ENCODE measurements around the gene HJV. TPM values are rescaled to one million over a fixed set of nuclear protein-coding genes. Genes with fewer than 3 reads are reported as not detected.

The HJV gene
- total and polyA plus RNA-seq, 2 of the 8 experiments (the other 6 are each of a cell fraction or from before 2014, with no cell fraction given): 0.32 to 0.70 TPM

DNA sequence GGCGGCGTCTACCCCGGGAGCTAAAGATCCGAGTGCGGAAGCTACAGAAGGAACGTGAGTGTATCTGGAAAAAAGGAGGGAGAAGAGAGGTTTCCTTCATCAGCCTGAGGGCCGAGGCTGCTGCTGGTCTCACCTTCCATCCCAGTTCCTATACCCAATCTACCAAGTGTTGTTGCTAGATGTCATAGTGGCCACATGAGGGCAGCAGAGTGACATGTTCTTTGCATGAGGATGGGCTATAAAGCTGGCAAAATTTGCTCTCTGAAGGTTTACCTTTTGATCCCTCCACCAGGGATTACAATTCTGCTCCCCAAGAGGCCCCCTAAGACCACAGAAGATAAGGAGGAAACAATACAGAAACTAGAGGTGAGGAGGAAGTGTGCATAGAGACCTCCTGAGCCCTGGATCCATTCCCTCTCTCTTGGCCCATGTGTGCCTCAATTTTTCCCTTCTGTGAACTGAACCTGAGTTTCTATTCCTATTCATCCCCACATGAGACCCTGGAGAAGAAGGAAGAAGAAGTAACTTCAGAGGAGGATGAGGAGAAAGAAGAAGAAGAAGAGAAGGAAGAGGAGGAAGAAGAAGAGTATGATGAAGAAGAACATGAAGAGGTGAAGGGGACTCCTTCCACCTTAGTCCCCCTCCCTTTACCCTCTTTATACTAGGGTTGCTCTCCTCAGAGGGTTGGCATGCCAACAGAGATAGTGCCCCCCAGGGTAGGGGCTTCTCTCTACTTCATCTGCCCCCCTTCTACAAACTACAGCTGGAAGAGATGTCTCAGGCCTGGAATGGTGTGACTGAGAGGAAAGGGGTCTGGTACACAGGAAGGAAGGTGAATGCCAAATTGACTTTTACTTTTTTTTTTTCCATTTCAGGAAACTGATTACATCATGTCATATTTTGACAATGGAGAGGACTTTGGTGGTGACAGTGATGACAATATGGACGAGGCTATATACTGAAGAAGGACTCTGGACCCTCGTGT lies 43.8 kb downstream of the HJV start (continued):
- TF ChIP-seq, protein P1, sequence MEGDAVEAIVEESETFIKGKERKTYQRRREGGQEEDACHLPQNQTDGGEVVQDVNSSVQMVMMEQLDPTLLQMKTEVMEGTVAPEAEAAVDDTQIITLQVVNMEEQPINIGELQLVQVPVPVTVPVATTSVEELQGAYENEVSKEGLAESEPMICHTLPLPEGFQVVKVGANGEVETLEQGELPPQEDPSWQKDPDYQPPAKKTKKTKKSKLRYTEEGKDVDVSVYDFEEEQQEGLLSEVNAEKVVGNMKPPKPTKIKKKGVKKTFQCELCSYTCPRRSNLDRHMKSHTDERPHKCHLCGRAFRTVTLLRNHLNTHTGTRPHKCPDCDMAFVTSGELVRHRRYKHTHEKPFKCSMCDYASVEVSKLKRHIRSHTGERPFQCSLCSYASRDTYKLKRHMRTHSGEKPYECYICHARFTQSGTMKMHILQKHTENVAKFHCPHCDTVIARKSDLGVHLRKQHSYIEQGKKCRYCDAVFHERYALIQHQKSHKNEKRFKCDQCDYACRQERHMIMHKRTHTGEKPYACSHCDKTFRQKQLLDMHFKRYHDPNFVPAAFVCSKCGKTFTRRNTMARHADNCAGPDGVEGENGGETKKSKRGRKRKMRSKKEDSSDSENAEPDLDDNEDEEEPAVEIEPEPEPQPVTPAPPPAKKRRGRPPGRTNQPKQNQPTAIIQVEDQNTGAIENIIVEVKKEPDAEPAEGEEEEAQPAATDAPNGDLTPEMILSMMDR (IDR thresholded peaks at IDR 0.05; ENCODE audit: control extremely low read depth in 1 of 3, insufficient read depth in 1 of 3, low read depth in 1 of 3, low read length in 3 of 3): peak; percentile 44 to 90 (median 89)
- TF ChIP-seq CREB1 (IDR thresholded peaks at IDR 0.05): peak; percentile 42; the same call in 1 of the 2 replicates
- no peak for TF ChIP-seq EGR1 (IDR thresholded peaks at IDR 0.05; ENCODE audit: borderline replicate concordance, low read depth, low read length)
- TF ChIP-seq SP1 (IDR thresholded peaks at IDR 0.05; ENCODE audit: low read depth, low read length): no peak
- TF ChIP-seq CHD1 (IDR thresholded peaks at IDR 0.05; ENCODE audit: low read depth, low read length): no peak
- TF ChIP-seq CEBPB (IDR thresholded peaks at IDR 0.05; ENCODE audit: low read depth, low read length): no peak
- TF ChIP-seq NANOG (IDR thresholded peaks at IDR 0.05; ENCODE audit: insufficient read depth, low read depth, low read length, poor library complexity, severe bottlenecking): no peak
- peak in 1 of 2 experiments; percentile 59; a peak in 1 of 4 replicates for TF ChIP-seq SIN3A (conservative IDR thresholded peaks at IDR 0.05 in 1 of 2, IDR thresholded peaks at IDR 0.05 in 1 of 2; ENCODE audit: low read depth in 1 of 2, low read length in 2 of 2)
- TF ChIP-seq PHF8 (conservative IDR thresholded peaks at IDR 0.05; ENCODE audit: low read depth, low read length): no peak
- TF ChIP-seq RAD21 (IDR thresholded peaks at IDR 0.05 in 1 of 2, conservative IDR thresholded peaks at IDR 0.05 in 1 of 2; ENCODE audit: low read depth in 2 of 2, low read length in 2 of 2): peak; percentile 94 to 98
- no peak for TF ChIP-seq KDM1A (IDR thresholded peaks at IDR 0.05; ENCODE audit: borderline replicate concordance, low read length)
- TF ChIP-seq TCF12 (IDR thresholded peaks at IDR 0.05; ENCODE audit: low read depth, low read length): no peak
- TF ChIP-seq JUN (IDR thresholded peaks at IDR 0.05; ENCODE audit: low read depth, low read length): no peak
- TF ChIP-seq, protein P2, sequence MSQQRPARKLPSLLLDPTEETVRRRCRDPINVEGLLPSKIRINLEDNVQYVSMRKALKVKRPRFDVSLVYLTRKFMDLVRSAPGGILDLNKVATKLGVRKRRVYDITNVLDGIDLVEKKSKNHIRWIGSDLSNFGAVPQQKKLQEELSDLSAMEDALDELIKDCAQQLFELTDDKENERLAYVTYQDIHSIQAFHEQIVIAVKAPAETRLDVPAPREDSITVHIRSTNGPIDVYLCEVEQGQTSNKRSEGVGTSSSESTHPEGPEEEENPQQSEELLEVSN (IDR thresholded peaks at IDR 0.05): peak; percentile 67
